Raji (cell line): ENCODE results near the gene SBF2.

Experiments used
- POLR2A ChIP-seq: IDR thresholded peaks from 2 replicates; pipeline ENCODE4 v1.6.1; 2011; ENCODE audit warnings: low read depth, low read length, control low read depth; ENCODE audit not compliant: insufficient read depth

Gene SBF2

GRCh38 chr11:9878936-9879335, 415.1 kb downstream of the SBF2 start:
- no peak for TF ChIP-seq POLR2A

GRCh38 chr11:9876331-9876730, 417.7 kb downstream of the SBF2 start:
- no peak for TF ChIP-seq POLR2A

GRCh38 chr11:9875862-9876261, 418.2 kb downstream of the SBF2 start:
- TF ChIP-seq POLR2A: no peak

GRCh38 chr11:9875399-9875798, 418.6 kb downstream of the SBF2 start:
- TF ChIP-seq POLR2A: no peak

GRCh38 chr11:9874466-9874865, 419.6 kb downstream of the SBF2 start:
- no peak for TF ChIP-seq POLR2A

- no peak for TF ChIP-seq POLR2A
Observed at GRCh38 chr11:9868641-9869040, 425.4 kb downstream of the SBF2 start.

- no peak for TF ChIP-seq POLR2A
Observed at GRCh38 chr11:9862981-9863380, 431.0 kb downstream of the SBF2 start.

GRCh38 chr11:9861860-9862725, 431.9 kb downstream of the SBF2 start:
- TF ChIP-seq POLR2A: no peak

- TF ChIP-seq POLR2A: no peak
Observed at GRCh38 chr11:9859554-9860305, 434.3 kb downstream of the SBF2 start.

GRCh38 chr11:9858822-9859221, 435.2 kb downstream of the SBF2 start:
- no peak for TF ChIP-seq POLR2A

GRCh38 chr11:9858218-9858617, 435.8 kb downstream of the SBF2 start:
- no peak for TF ChIP-seq POLR2A

GRCh38 chr11:9855579-9856287, 438.3 kb downstream of the SBF2 start:
- TF ChIP-seq POLR2A: no peak

- TF ChIP-seq POLR2A: no peak
Observed at GRCh38 chr11:9853929-9854552, 440.0 kb downstream of the SBF2 start.

GRCh38 chr11:9852465-9852864, 441.6 kb downstream of the SBF2 start:
- TF ChIP-seq POLR2A: no peak

GRCh38 chr11:9851366-9851765, 442.7 kb downstream of the SBF2 start:
- TF ChIP-seq POLR2A: no peak
